ENCODE results near the gene TRABD. TPM values are rescaled to one million over a fixed set of nuclear protein-coding genes. Genes with fewer than 3 reads are reported as not detected.

TRABD gene
- total RNA-seq, 4 donors from 2014 or later: 10.8 to 30.5 (median 17.8) TPM

DNA sequence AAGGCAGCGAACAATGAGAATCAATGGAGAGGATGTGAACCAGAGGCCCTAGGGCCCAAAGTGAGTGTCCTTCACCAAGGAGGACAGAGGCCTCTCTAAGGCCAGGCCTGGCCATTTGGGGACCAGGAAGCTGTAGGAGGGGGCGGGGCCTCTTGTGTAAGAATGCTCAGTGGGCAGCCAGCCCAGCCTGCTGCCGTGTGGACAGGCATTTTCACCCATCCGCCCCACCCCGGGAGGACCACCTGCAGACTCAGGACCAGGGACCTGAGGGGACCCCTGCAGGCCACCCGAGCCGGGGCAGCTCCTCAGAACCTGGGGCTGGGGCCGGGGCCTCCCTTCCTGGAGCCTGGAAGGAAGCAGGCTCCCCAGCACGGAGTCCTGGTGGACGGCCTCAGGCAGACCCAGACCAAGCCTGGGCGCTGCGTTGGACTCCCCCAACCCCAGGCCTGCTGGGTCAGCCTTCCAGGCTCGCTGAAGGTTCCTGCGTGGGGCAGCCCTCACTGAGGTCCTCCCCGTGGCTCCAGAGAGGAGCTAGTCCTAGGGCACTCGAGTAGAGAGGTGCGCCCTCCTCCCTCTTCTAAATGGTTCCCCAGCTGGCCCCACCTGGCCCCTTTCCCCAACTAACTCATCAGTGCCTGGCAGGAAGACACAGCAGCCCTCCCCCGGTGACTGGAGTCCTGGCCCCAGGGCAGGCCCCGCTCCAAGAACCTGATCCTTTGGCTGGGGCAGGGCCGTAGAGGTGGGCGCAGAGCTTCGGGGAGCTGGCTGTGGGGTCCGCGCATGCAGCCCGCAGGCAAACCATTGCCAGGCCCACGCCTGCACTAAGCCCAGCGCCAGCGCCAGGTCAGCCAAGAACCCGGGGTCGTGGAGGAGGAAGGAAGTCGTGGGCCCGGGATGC, 1.5 kb upstream of the TRABD start:
- no peak for TF ChIP-seq CTCF (IDR thresholded peaks at IDR 0.05; ENCODE audit: low read depth)

DNA sequence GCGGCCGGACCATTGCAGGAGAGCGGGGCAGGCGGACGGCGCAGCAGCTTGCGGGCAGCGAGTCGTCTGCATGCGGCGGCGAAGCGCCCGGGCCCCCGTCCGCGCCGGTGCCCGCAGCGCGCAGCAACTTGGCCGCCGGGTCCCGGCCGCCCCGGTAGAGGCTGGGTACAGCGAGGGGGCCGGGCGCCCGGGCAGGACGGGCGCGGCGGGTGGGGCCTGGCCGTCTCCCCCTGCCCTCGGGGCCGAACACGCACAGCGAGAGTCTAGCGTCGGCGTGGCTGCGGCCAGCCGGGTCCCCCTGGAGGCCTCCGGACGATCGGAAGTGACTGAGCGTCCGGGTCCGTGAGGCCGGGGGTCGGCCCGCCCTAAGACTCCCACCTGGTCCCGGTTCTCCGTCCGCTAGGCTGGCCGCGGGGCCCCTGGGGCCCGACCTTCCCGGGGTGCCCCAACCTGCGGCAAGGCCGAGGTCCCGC, 775 bp upstream of the TRABD start:
- TF ChIP-seq CTCF (IDR thresholded peaks at IDR 0.05; ENCODE audit: low read depth): no peak

DNA sequence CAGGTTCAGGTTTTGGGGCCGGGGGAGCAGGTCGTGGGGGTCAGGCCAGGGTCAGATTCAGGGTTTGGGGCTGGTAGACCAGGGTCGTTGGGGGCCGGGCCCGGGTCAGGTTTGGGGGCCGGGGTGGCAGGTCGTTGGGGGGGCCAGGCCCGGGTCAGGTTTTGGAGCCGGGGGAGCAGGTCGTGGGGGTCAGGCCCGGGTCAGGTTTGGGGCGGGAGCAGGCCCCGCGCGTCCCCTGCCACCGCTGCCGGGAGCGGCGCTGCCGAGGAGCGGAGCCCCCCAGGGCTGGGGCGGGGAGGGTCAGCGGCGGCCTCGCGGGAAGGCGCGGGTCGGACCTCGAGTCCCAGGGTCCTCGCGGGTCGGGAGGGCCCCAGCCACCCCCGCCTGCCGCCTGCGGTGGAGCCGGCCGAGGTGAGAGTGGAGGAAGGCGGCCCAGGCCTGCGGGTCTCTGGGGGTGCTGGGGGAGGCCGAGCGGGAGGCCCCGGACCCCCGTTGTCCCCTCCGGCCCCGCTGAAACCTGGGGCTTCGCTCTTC, 535 bp downstream of the TRABD start:
- TF ChIP-seq CTCF (IDR thresholded peaks at IDR 0.05; ENCODE audit: low read depth): no peak

- TF ChIP-seq CTCF (IDR thresholded peaks at IDR 0.05; ENCODE audit: low read depth): no peak
Observed at GRCh38 chr22:50186761-50187523, 1.2 kb downstream of the TRABD start.

DNA sequence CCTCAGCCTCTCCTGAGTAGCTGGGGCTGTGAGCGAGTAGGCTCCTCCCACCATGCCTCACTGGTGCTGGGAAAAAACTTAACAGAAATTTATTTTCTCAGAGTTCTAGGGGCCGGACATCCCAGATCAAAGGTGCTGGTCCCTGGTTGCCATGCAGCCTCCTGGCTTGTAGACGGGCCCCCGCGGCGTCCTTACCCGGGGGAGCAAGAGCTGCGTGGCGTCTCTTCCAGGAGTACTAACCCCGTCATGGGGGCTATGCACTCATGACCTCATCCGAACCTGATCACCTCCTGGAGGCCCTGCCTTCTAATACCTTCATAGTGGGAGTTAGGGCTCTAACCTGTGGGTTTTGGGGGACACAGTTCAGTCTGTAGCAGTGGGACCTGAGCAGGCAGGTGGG, 2.6 kb downstream of the TRABD start:
- no peak for TF ChIP-seq CTCF (IDR thresholded peaks at IDR 0.05; ENCODE audit: low read depth)

- no peak for TF ChIP-seq CTCF (IDR thresholded peaks at IDR 0.05; ENCODE audit: low read depth)
Observed at GRCh38 chr22:50189184-50189848, 3.6 kb downstream of the TRABD start.

All from subcutaneous adipose tissue (tissue), 4 donors.